ENCODE measurements around the gene AIP.
"Not testable (repeated sequence)": the region's sequence is repeated elsewhere in the genome, so short reads cannot be mapped to it uniquely, and the experiment has no call there.

The AIP gene

GRCh38 chr11:67470337-67471002 is 12.4 kb upstream of the AIP start:
- DNase-seq (ENCODE audit: low read depth in 1 of 2, low spot score in 1 of 2) = no peak

GRCh38 chr11:67472882-67473281 is 9.9 kb upstream of the AIP start:
- no peak for DNase-seq (ENCODE audit: low read depth in 1 of 2, low spot score in 1 of 2)
- no peak for TF ChIP-seq POLR2AphosphoS5 (IDR thresholded peaks at IDR 0.05; ENCODE audit: low read depth)
- TF ChIP-seq SPI1 (IDR thresholded peaks at IDR 0.05; ENCODE audit: borderline replicate concordance, low read depth) = no peak
- no peak for TF ChIP-seq CTCF (IDR thresholded peaks at IDR 0.05; ENCODE audit: insufficient read depth, low read length)
- no peak for TF ChIP-seq GABPA (IDR thresholded peaks at IDR 0.05; ENCODE audit: low read depth)
- no peak for TF ChIP-seq REST (IDR thresholded peaks at IDR 0.05; ENCODE audit: insufficient replicate concordance, low read depth)
- Histone ChIP-seq H3K27ac (replicated peaks) (no peak overlapping the region), H3K27me3 (ENCODE audit: insufficient read depth, poor library complexity, severe bottlenecking) (no peaks in the 10 kb centered on the region), H3K4me3 (replicated peaks; ENCODE audit: insufficient read depth, low read length) (no peak overlapping the region)

More at GRCh38 chr11:67470337-67471002, 12.4 kb upstream of the AIP start:
- H3K27me3 ChIP-seq (ENCODE audit: insufficient read depth, poor library complexity, severe bottlenecking) = no peaks in the 10 kb centered on the region
- TF ChIP-seq CTCF (IDR thresholded peaks at IDR 0.05; ENCODE audit: insufficient read depth, low read length) = no peak
- TF ChIP-seq SPI1 (IDR thresholded peaks at IDR 0.05; ENCODE audit: borderline replicate concordance, low read depth) = no peak
- no peak for TF ChIP-seq POLR2AphosphoS5 (IDR thresholded peaks at IDR 0.05; ENCODE audit: low read depth)
- TF ChIP-seq REST (IDR thresholded peaks at IDR 0.05; ENCODE audit: insufficient replicate concordance, low read depth) = no peak
- H3K27ac ChIP-seq (replicated peaks) = no peak overlapping the region
- no peak overlapping the region for H3K4me3 ChIP-seq (replicated peaks; ENCODE audit: insufficient read depth, low read length)

GRCh38 chr11:67476692-67477091 is 6.1 kb upstream of the AIP start:
- not testable (repeated sequence) for DNase-seq (ENCODE audit: low read depth in 1 of 2, low spot score in 1 of 2); H3K27me3 ChIP-seq (ENCODE audit: insufficient read depth, poor library complexity, severe bottlenecking); H3K27ac ChIP-seq (replicated peaks); H3K4me3 ChIP-seq (replicated peaks; ENCODE audit: insufficient read depth, low read length)

GRCh38 chr11:67477344-67478050 is 5.3 kb upstream of the AIP start:
- H3K27me3 ChIP-seq (ENCODE audit: insufficient read depth, poor library complexity, severe bottlenecking); DNase-seq (ENCODE audit: low read depth in 1 of 2, low spot score in 1 of 2); H3K27ac ChIP-seq (replicated peaks); H3K4me3 ChIP-seq (replicated peaks; ENCODE audit: insufficient read depth, low read length): not testable (repeated sequence)
